Measurements from ENCODE around the gene TENM4.

- TF ChIP-seq CTCF (IDR thresholded peaks at IDR 0.05; ENCODE audit: low read depth, low read length, poor library complexity, severe bottlenecking), result no peak
- TF ChIP-seq EZH2phosphoT487 (IDR thresholded peaks at IDR 0.05; ENCODE audit: borderline replicate concordance, low read length), result no peak
Observed at GRCh38 chr11:79418241-79418640, 22.6 kb downstream of the TENM4 start.

All from DOHH2 (cell line).